ENCODE results near the gene ZNF300.
"Not testable (repeated sequence)": the region's sequence is repeated elsewhere in the genome, so short reads cannot be mapped to it uniquely, and the experiment has no call there.

ZNF300 gene

DNA sequence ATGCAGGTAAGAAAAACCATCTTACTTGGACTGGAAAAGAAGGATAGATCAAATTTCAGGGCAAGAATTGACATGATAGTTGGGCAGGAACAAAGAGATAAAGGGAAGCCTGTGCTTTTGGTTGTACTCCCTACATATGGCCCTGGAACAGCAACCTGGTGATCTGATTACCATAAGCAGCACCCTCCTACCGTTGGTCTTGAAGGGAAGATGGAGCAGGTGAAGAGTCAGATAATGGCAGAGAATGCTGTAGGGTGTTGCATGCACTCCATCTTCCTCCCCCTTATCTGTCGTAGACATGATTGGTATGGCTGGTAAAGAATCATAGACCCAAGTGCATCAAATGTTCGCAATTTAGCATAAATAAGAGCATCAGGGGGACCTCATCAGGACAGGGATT is 53.7 kb downstream of the ZNF300 start:
- no peaks in the 10 kb centered on the region for H3K4me1 Mint-ChIP-seq
- no peak overlapping the region for H3K4me3 Mint-ChIP-seq
- peaks cover 13% of the 10 kb centered on the region for H3K27me3 Mint-ChIP-seq (ENCODE audit: low read depth)
- H3K27ac Mint-ChIP-seq, result no peak overlapping the region
- H3K9me3 Mint-ChIP-seq, result peaks cover 5% of the 10 kb centered on the region
- no peaks in the 10 kb centered on the region for H3K36me3 Mint-ChIP-seq (ENCODE audit: low read depth)
- TF ChIP-seq, protein P1, sequence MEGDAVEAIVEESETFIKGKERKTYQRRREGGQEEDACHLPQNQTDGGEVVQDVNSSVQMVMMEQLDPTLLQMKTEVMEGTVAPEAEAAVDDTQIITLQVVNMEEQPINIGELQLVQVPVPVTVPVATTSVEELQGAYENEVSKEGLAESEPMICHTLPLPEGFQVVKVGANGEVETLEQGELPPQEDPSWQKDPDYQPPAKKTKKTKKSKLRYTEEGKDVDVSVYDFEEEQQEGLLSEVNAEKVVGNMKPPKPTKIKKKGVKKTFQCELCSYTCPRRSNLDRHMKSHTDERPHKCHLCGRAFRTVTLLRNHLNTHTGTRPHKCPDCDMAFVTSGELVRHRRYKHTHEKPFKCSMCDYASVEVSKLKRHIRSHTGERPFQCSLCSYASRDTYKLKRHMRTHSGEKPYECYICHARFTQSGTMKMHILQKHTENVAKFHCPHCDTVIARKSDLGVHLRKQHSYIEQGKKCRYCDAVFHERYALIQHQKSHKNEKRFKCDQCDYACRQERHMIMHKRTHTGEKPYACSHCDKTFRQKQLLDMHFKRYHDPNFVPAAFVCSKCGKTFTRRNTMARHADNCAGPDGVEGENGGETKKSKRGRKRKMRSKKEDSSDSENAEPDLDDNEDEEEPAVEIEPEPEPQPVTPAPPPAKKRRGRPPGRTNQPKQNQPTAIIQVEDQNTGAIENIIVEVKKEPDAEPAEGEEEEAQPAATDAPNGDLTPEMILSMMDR (IDR thresholded peaks at IDR 0.05; ENCODE audit: unreplicated experiment in 3 of 3), result no peak

DNA sequence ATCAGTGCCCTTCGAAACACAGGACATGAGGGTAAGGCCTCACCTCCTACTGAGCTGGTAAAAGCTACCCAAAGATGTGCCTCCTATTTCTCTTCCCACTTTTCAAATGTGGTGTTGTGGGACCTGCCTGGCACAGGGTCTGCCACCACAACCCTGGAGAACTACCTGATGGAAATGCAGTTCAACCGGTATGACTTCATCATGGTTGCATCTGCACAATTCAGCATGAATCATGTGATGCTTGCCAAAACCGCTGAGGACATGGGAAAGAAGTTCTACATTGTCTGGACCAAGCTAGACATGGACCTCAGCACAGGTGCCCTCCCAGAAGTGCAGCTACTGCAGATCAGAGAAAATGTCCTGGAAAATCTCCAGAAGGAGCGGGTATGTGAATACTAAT is 56.5 kb downstream of the ZNF300 start:
- Mint-ChIP-seq H3K4me3 (no peak overlapping the region), H3K27ac (no peak overlapping the region), H3K4me1 (peaks cover 12% of the 10 kb centered on the region), H3K27me3 (ENCODE audit: low read depth) (peaks cover 4% of the 10 kb centered on the region), H3K36me3 (ENCODE audit: low read depth) (no peaks in the 10 kb centered on the region), H3K9me3 (no peaks in the 10 kb centered on the region)
- TF ChIP-seq, protein P1 (IDR thresholded peaks at IDR 0.05; ENCODE audit: unreplicated experiment in 3 of 3), result no peak

DNA sequence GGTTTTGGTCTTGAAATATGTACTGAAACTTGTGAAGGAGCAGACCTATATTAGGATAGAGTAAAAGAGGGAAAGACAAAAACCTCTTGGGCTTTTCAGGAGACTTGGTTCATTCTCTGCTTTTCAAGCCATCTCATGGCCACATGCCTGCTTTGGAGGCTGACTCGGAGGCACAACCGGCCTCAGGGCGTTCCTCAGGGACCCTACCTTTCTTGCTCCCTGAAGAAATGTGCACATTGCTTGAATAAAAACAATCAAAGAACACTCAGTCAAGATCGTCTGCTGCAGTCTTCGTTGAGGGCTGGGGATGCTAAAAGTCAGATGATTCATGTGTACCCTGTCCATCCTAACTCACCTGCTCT is 57.5 kb downstream of the ZNF300 start:
- peaks cover 16% of the 10 kb centered on the region for H3K4me1 Mint-ChIP-seq
- H3K9me3 Mint-ChIP-seq, result no peaks in the 10 kb centered on the region
- H3K27me3 Mint-ChIP-seq (ENCODE audit: low read depth), result peaks cover 4% of the 10 kb centered on the region
- no peak overlapping the region for H3K27ac Mint-ChIP-seq
- no peak overlapping the region for H3K4me3 Mint-ChIP-seq
- H3K36me3 Mint-ChIP-seq (ENCODE audit: low read depth), result no peaks in the 10 kb centered on the region
- TF ChIP-seq, protein P1 (IDR thresholded peaks at IDR 0.05; ENCODE audit: unreplicated experiment in 3 of 3), result peak in 1 of 3 experiments; percentile 2

DNA sequence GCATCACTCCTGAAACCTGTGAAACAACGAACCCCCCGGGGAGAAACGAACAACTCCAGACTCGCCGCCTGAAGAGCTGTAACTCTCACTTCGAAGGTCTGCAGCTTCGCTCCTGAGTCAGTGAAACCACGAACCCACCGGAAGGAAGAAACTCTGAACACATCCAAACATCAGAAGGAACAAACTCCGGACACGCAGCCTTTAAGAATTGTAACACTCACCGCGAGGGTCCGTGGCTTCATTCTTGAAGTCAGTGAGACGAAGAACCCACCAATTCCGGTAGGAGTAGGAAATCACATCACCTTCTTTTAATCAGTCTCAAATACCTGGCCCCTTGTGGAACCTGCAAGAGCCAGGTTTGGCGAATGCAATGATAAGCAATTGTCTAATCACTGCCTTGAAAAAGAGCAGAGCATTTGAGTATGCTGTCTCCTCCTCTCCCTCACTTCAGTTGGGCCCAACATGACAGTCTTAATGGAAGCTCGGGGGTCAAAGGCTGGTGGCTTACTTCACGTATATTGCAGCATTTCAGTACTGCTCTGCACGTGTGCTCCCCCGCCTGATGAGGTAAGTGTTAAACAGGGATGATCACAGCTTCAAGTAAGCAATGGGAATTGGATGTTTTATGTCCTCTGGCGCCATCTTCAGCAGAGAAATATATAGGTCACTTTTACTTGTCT is 58.0 kb downstream of the ZNF300 start:
- Mint-ChIP-seq H3K9me3 (no peaks in the 10 kb centered on the region), H3K4me1 (peaks cover 16% of the 10 kb centered on the region), H3K36me3 (ENCODE audit: low read depth) (no peaks in the 10 kb centered on the region), H3K27ac (no peak overlapping the region), H3K27me3 (ENCODE audit: low read depth) (peaks cover 4% of the 10 kb centered on the region), H3K4me3 (no peak overlapping the region)
- TF ChIP-seq, protein P1 (IDR thresholded peaks at IDR 0.05; ENCODE audit: unreplicated experiment in 3 of 3), result peak; percentile 65 to 75 (median 73)

DNA sequence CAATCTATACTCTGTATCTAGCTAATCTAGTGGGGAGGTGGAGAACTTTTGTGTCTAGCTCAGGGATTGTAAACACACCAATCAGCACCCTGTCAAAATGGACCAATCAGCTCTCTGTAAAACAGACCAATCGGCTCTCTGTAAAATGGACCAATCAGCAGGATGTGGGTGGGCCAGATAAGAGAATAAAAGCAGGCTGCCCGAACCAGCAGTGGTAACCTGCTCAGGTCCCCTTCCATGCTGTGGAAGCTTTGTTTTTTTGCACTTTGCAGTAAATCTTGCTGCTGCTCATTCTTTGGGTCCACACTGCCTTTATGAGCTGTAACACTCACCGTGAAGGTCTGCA is 58.5 kb downstream of the ZNF300 start, which contains the start of gene IRGM:
Gene IRGM, plus strand, starts transcription at position 214 of the 346 bp plus-strand sequence. CDS start 1,603 bp downstream, outside the sequence.
- not testable (repeated sequence) for H3K9me3 Mint-ChIP-seq; H3K4me3 Mint-ChIP-seq; H3K27ac Mint-ChIP-seq; H3K36me3 Mint-ChIP-seq (ENCODE audit: low read depth); H3K27me3 Mint-ChIP-seq (ENCODE audit: low read depth)
- peaks cover 16% of the 10 kb centered on the region for H3K4me1 Mint-ChIP-seq

DNA sequence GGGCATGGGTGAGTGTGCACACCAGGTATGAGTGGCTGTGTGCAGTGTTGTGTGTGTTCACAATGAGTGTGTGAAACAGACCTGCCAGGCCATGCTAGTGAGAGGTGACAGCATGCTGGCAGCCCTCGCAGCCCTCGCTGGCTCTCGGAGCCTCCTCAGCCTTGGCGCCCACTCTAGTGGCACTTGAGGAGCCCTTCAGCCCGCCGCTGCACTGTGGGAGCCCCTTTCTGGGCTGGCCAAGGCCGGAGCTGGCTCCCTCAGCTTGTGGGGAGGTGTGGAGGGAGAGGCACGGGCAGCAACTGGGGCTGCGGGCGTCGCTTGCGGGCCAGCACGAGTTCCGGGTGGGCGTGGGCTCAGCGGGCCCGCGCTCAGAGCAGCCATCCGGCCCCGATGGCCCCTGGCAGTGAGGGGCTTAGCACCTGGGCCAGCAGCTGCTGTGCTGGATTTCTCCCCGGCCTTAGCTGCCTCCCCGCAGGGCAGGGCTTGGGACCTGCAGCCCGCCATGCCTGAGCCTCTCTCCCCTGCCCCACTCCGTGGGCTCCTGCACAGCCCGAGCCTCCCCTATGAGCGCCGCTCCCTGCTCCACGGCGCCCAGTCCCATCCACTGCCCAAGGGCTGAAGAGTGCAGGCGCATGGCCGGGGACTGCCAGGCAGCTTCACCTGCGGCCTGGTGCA is 59.5 kb downstream of the ZNF300 start:
- not testable (repeated sequence) for H3K4me3 Mint-ChIP-seq; H3K27me3 Mint-ChIP-seq (ENCODE audit: low read depth); H3K27ac Mint-ChIP-seq; H3K36me3 Mint-ChIP-seq (ENCODE audit: low read depth); H3K9me3 Mint-ChIP-seq
- peaks cover 16% of the 10 kb centered on the region for H3K4me1 Mint-ChIP-seq
